DOHH2 (cell line): ENCODE measurements around the gene STX1A.

Experiments used
- H3F3A ChIP-seq: fragments of 200-600 bp; sonication (generic), shearing (Covaris generic); 2 replicates; pipeline ENCODE4 v1.6.0; 2016; ENCODE audit warnings: antibody characterized with exemption, mild to moderate bottlenecking; ENCODE audit not compliant: control insufficient read depth, insufficient read depth
- H3K27ac ChIP-seq: fragments of 200-600 bp; sonication (generic); 2 replicates; pipeline ENCODE4 v1.5.1; 2014; ENCODE audit warnings: low read depth, mild to moderate bottlenecking, low read length, moderate library complexity
- H3K27me3 ChIP-seq: fragments of 200-600 bp; sonication (generic); 2 replicates; pipeline ENCODE4 v1.6.1; 2014; ENCODE audit warnings: mild to moderate bottlenecking, low read length, mixed read lengths; ENCODE audit not compliant: control insufficient read depth
- H3K36me3 ChIP-seq: fragments of 200-600 bp; sonication (generic); 2 replicates; pipeline ENCODE4 v1.6.1; 2014; ENCODE audit warnings: mild to moderate bottlenecking, low read length, moderate library complexity, mixed read lengths; ENCODE audit not compliant: control insufficient read depth
- H3K4me1 ChIP-seq: fragments of 200-600 bp; sonication (generic); 2 replicates; pipeline ENCODE4 v1.6.1; 2014; ENCODE audit warnings: mild to moderate bottlenecking, low read length, mixed read lengths; ENCODE audit not compliant: control insufficient read depth
- H3K4me2 ChIP-seq: fragments of 200-600 bp; sonication (generic); 2 replicates; pipeline ENCODE4 v1.6.0; 2014; ENCODE audit warnings: mild to moderate bottlenecking, low read length, moderate library complexity
- H3K4me3 ChIP-seq: fragments of 200-600 bp; sonication (generic); 2 replicates; pipeline ENCODE4 v1.5.1; 2014; ENCODE audit warnings: mild to moderate bottlenecking, low read length, mixed read lengths
- H3K79me2 ChIP-seq: fragments of 200-600 bp; sonication (generic); 2 replicates; pipeline ENCODE4 v1.6.1; 2014; ENCODE audit warnings: mild to moderate bottlenecking, low read length, mixed read lengths; ENCODE audit not compliant: control insufficient read depth
- H3K9me2 ChIP-seq: fragments of 200-600 bp; sonication (generic); replicated peaks from 2 replicates; pipeline ENCODE4 v1.6.1; 2014; ENCODE audit warnings: mild to moderate bottlenecking, low read length, mixed read lengths; ENCODE audit not compliant: control insufficient read depth
- H3K9me3 ChIP-seq: fragments of 200-600 bp; sonication (generic); 2 replicates; pipeline ENCODE4 v1.6.1; 2014; ENCODE audit warnings: antibody characterized with exemption, low read length, mixed read lengths; ENCODE audit not compliant: control insufficient read depth, insufficient read depth
- H4K20me1 ChIP-seq: fragments of 200-600 bp; sonication (generic); 2 replicates; pipeline ENCODE4 v1.6.0; 2014; ENCODE audit warnings: low read depth, mild to moderate bottlenecking, antibody characterized with exemption, low read length, moderate library complexity; ENCODE audit not compliant: control insufficient read depth, insufficient read depth
- EZH2phosphoT487 ChIP-seq: fragments of 200-600 bp; sonication (generic); IDR thresholded peaks from 2 replicates; pipeline ENCODE4 v1.6.1; 2017; ENCODE audit warnings: borderline replicate concordance, mild to moderate bottlenecking, antibody characterized with exemption, low read length, moderate library complexity, mixed read lengths
- TF ChIP-seq, protein P1 (sequence below): fragments of 200-600 bp; sonication (generic); IDR thresholded peaks from one replicate; pipeline ENCODE4 v1.5.1; 2014; ENCODE audit warnings: antibody characterized with exemption, mild to moderate bottlenecking, low read depth, low read length; ENCODE audit not compliant: poor library complexity, severe bottlenecking

Gene STX1A

DNA sequence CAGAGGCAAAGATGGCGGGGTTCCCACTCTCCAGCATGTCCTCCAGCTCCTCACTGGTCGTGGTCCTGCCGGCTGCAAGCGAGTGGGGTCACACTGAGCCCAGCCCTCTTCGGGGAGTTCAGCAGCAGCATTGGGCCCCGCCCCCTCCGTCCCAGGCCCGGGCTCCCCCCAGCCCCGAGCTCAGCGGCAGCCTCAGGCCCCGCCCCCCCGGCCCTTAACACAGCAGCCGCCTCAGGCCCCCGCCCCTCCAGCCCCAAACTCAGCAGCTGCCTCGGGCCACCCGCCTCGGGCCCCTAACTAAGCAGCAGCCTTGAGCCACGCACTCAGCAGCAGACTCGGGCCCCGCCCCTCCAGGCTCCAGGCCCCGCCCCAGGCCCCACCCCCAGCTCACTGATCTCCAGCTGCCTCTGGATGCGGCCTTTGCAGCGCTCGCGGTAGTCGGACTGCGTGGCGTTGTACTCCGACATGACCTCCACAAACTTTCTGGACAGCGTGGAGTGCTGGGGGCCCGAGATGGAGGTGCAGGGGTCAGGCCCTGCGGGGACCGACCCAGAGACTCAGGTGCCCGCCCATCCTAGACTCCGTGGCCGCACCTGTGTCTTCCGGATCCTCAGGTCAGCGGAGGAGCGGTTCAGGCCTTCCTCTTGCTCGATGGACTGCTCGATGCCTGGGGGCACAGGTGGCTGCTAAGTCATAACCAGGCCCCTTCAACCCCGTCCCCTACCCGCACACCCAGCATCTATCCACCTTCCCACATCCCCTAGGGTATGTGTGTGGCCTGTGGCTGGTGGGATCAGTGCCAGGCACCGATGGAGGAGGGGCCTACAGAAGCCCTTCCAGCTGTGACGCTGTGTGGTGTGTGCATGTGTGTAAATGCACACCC lies 15.5 kb downstream of the STX1A start:
- Histone ChIP-seq H3K4me1 (peaks cover 13% of the 10 kb centered on the region), H3K79me2 (no peaks in the 10 kb centered on the region), H3K36me3 (peaks cover 9% of the 10 kb centered on the region), H4K20me1 (no peaks in the 10 kb centered on the region), H3K9me2 (no peaks in the 10 kb centered on the region), H3K4me2 (peak overlapping the region; percentile 15; the same call in 1 of the 2 replicates), H3K27ac (no peak overlapping the region), H3K9me3 (no peaks in the 10 kb centered on the region), H3K4me3 (no peak overlapping the region), H3F3A (no peaks in the 10 kb centered on the region), H3K27me3 (no peaks in the 10 kb centered on the region)
- TF ChIP-seq EZH2phosphoT487, result no peak
- TF ChIP-seq, protein P1, sequence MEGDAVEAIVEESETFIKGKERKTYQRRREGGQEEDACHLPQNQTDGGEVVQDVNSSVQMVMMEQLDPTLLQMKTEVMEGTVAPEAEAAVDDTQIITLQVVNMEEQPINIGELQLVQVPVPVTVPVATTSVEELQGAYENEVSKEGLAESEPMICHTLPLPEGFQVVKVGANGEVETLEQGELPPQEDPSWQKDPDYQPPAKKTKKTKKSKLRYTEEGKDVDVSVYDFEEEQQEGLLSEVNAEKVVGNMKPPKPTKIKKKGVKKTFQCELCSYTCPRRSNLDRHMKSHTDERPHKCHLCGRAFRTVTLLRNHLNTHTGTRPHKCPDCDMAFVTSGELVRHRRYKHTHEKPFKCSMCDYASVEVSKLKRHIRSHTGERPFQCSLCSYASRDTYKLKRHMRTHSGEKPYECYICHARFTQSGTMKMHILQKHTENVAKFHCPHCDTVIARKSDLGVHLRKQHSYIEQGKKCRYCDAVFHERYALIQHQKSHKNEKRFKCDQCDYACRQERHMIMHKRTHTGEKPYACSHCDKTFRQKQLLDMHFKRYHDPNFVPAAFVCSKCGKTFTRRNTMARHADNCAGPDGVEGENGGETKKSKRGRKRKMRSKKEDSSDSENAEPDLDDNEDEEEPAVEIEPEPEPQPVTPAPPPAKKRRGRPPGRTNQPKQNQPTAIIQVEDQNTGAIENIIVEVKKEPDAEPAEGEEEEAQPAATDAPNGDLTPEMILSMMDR, result no peak

DNA sequence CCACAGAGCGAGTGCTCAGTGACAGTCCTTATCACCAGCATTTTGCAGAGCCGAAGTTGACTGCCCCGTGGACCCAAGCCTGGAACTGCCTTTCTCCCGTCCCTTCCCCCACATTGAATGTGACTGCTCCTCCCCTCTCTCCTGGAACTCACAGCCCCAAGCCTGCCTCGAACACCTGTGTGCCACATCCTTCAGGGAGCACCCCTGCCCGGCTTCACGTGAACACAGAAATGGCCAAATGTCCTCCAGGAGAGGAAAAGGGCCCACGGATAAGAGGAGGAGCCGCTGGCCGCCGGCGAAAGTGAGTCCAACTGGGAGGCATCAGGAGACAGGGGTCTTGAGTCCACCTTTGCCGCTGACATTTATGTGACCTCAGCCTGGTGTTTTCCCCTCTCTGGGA lies 16.2 kb downstream of the STX1A start:
- H3K4me3 ChIP-seq, result no peak overlapping the region
- H3K4me2 ChIP-seq, result no peak overlapping the region; the same call in 1 of the 2 replicates
- H3K9me2 ChIP-seq, result no peaks in the 10 kb centered on the region
- no peaks in the 10 kb centered on the region for H3K9me3 ChIP-seq
- H3K36me3 ChIP-seq, result peaks cover 17% of the 10 kb centered on the region
- H3K27ac ChIP-seq, result no peak overlapping the region
- no peaks in the 10 kb centered on the region for H3K79me2 ChIP-seq
- no peaks in the 10 kb centered on the region for H3K27me3 ChIP-seq
- no peaks in the 10 kb centered on the region for H3F3A ChIP-seq
- TF ChIP-seq, protein P1, result no peak
- no peak for TF ChIP-seq EZH2phosphoT487
- no peaks in the 10 kb centered on the region for H4K20me1 ChIP-seq
- peaks cover 13% of the 10 kb centered on the region for H3K4me1 ChIP-seq

DNA sequence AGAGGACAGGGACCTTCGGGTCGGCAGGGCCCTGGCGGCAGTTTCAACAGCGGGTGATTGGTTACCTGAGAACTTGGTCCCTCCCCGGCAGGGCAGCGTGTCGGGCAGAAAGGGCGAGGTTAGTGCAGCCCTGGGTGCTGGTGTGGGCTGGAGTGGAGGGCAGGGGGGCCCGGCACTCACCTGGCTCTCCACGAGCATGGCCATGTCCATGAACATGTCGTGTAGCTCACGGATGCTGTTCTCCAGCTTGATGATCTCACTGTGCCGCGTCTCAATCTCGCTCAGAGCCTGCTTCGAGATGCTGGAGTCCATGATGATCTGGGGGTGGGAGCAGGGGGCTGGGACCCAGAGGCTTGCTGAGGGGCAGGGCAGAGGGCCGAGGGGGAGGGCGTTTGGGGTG lies 16.8 kb downstream of the STX1A start:
- no peak overlapping the region for H3K4me2 ChIP-seq
- no peaks in the 10 kb centered on the region for H3K9me2 ChIP-seq
- peaks cover 21% of the 10 kb centered on the region for H3K36me3 ChIP-seq
- peaks cover 13% of the 10 kb centered on the region for H3K4me1 ChIP-seq
- H3K9me3 ChIP-seq, result no peaks in the 10 kb centered on the region
- TF ChIP-seq, protein P1, result no peak
- no peak for TF ChIP-seq EZH2phosphoT487
- no peaks in the 10 kb centered on the region for H3F3A ChIP-seq
- no peak overlapping the region for H3K4me3 ChIP-seq
- no peaks in the 10 kb centered on the region for H3K79me2 ChIP-seq
- no peaks in the 10 kb centered on the region for H4K20me1 ChIP-seq
- no peak overlapping the region for H3K27ac ChIP-seq
- H3K27me3 ChIP-seq, result no peaks in the 10 kb centered on the region
